CD14-positive monocyte (primary cell): ENCODE measurements around the gene CASQ1. TPM values are rescaled to one million over a fixed set of nuclear protein-coding genes. Genes with fewer than 3 reads are reported as not detected.
A peak's percentile ranks its signal among the peaks of the same experiment; 100 is the strongest.

Experiments
- DNase-seq, 3 donors: peaks; one replicate each; pipeline ENCODE4 v3.0.0-alpha.2; 2011 to 2022
- H2AFZ ChIP-seq: 2 replicates; pipeline ENCODE4 v1.6.0; 2012; ENCODE audit warnings: mild to moderate bottlenecking, low read depth, low read length, inconsistent platforms; ENCODE audit not compliant: insufficient read depth, poor library complexity, severe bottlenecking
- H3K27ac ChIP-seq, 2 donors: 1 replicate in 1 of 2; 2 replicates in 1 of 2; pipeline ENCODE4 v1.5.1; 2012 to 2013; ENCODE audit warnings: low read length in 2 of 2, control low read depth in 1 of 2, inconsistent platforms in 1 of 2, low read depth in 1 of 2, mild to moderate bottlenecking in 1 of 2
- H3K27me3 ChIP-seq, 2 donors: one replicate each; pipeline versions ENCODE4 v1.6.0 to v1.6.1; 2011 to 2013; ENCODE audit warnings: low read length in 2 of 2; ENCODE audit not compliant: control insufficient read depth in 2 of 2, insufficient read depth in 2 of 2
- H3K36me3 ChIP-seq, 2 donors: replicated peaks in 1 of 2; 1 replicate in 1 of 2; 2 replicates in 1 of 2; pipeline versions ENCODE4 v1.5.1 to v1.6.1; 2012 to 2013; ENCODE audit warnings: low read length in 2 of 2, control low read depth in 1 of 2, inconsistent platforms in 1 of 2, mild to moderate bottlenecking in 1 of 2; ENCODE audit not compliant: insufficient read depth in 2 of 2, control insufficient read depth in 1 of 2
- H3K4me1 ChIP-seq, 2 donors: 1 replicate in 1 of 2; 2 replicates in 1 of 2; pipeline versions ENCODE4 v1.5.1 to v1.6.1; 2012 to 2013; ENCODE audit warnings: low read length in 2 of 2, control low read depth in 1 of 2, inconsistent platforms in 1 of 2, mild to moderate bottlenecking in 1 of 2, moderate library complexity in 1 of 2; ENCODE audit not compliant: insufficient read depth in 2 of 2, control insufficient read depth in 1 of 2
- H3K4me2 ChIP-seq: replicated peaks from 2 replicates; pipeline ENCODE3; 2012; ENCODE audit warnings: low read length, moderate library complexity, mild to moderate bottlenecking; ENCODE audit not compliant: poor library complexity, severe bottlenecking; ENCODE audit errors: extremely low read depth
- H3K4me3 ChIP-seq, 3 experiments: fragments of 200-600 bp in 1 of 3; sonication (generic) in 1 of 3; replicated peaks in 1 of 3; 1 replicate in 2 of 3; 2 replicates in 1 of 3; pipeline ENCODE4 v1.5.1; 2011 to 2013; ENCODE audit warnings: low read length in 3 of 3, mild to moderate bottlenecking in 3 of 3, control low read depth in 2 of 3, low read depth in 2 of 3, inconsistent platforms in 1 of 3, moderate library complexity in 1 of 3
- H3K79me2 ChIP-seq: 2 replicates; pipeline ENCODE4 v1.6.0; 2012; ENCODE audit warnings: mild to moderate bottlenecking, control low read depth, inconsistent platforms, low read length, moderate library complexity; ENCODE audit not compliant: insufficient read depth
- H3K9ac ChIP-seq: 2 replicates; pipeline ENCODE4 v1.6.0; 2017; ENCODE audit warnings: low read length, mild to moderate bottlenecking; ENCODE audit not compliant: insufficient read depth, poor library complexity, severe bottlenecking
- H3K9me3 ChIP-seq, 2 donors: replicated peaks in 1 of 2; 1 replicate in 1 of 2; 2 replicates in 1 of 2; pipeline versions ENCODE4 v1.5.1 to v1.6.1; 2012 to 2013; ENCODE audit warnings: low read length in 2 of 2, control low read depth in 1 of 2; ENCODE audit not compliant: control insufficient read depth in 1 of 2, insufficient read depth in 1 of 2
- H4K20me1 ChIP-seq: 2 replicates; pipeline ENCODE4 v1.6.0; 2012; ENCODE audit warnings: mild to moderate bottlenecking, low read length, control low read depth, moderate library complexity; ENCODE audit not compliant: insufficient read depth
- H3K27ac Mint-ChIP-seq, 7 donors: one replicate each; pipeline ENCODE4 v1.8.0; 2020; ENCODE audit warnings: mild to moderate bottlenecking in 7 of 7, mixed read lengths in 7 of 7, moderate library complexity in 6 of 7, inconsistent platforms in 2 of 7
- H3K27me3 Mint-ChIP-seq, 3 donors: one replicate each; pipeline ENCODE4 v1.8.0; 2021 to 2022; ENCODE audit warnings: low read depth in 3 of 3, mild to moderate bottlenecking in 3 of 3, mixed read lengths in 3 of 3, moderate library complexity in 3 of 3, inconsistent platforms in 1 of 3
- H3K36me3 Mint-ChIP-seq, 2 donors: one replicate each; pipeline ENCODE4 v1.8.0; 2020; ENCODE audit warnings: mixed read lengths in 2 of 2, inconsistent platforms in 1 of 2, mild to moderate bottlenecking in 1 of 2
- H3K4me1 Mint-ChIP-seq: one replicate; pipeline ENCODE4 v1.8.0; 2020; ENCODE audit warnings: mild to moderate bottlenecking, mixed read lengths
- H3K4me3 Mint-ChIP-seq, 2 donors: one replicate each; pipeline ENCODE4 v1.8.0; 2020; ENCODE audit warnings: mild to moderate bottlenecking in 2 of 2, mixed read lengths in 2 of 2, moderate library complexity in 1 of 2
- H3K9me3 Mint-ChIP-seq, 7 donors: one replicate each; pipeline ENCODE4 v1.8.0; 2020 to 2022; ENCODE audit warnings: mixed read lengths in 7 of 7, mild to moderate bottlenecking in 6 of 7, moderate library complexity in 6 of 7, inconsistent platforms in 2 of 7
- CTCF ChIP-seq: fragments of 200-600 bp; IDR thresholded peaks from one replicate; pipeline ENCODE4 v1.8.0; 2022; ENCODE audit warnings: antibody characterized with exemption, mild to moderate bottlenecking
- WGBS: methylation state at CpG from one replicate; pipeline ENCODE4 v1.1.5; 2013; ENCODE audit warnings: missing lambda C conversion rate; ENCODE audit not compliant: insufficient coverage; 5-methylcytosine and 5-hydroxymethylcytosine counted together
- intact Hi-C, 2 donors: fragments of 100-400 bp; cut with micrococcal nuclease; formaldehyde crosslinking; loops; one replicate each; pipeline versions ENCODE4 v1.15.0 to v1.15.1; 2023
- polyA plus RNA-seq, 3 donors: library from polyadenylated mRNA; depleted of rRNA in 1 of 3; unstranded in 2 of 3; stranded (reverse) in 1 of 3; fragments of 300-500 nt in 2 of 3; fragments of >200 nt in 1 of 3; fragmentation: Illumina TruSeq in 2 of 3; gene quantifications; 1 replicate in 2 of 3; 2 replicates in 1 of 3; pipeline ENCODE4 v1.2.3, GENCODE V29; 2012 to 2021

Gene CASQ1
- polyA plus RNA-seq, 3 donors: 0.09 to 11.1 TPM; not detected in 1

GRCh38 chr1:160238408-160238807 lies 48.0 kb downstream of the CASQ1 start:
- intact Hi-C loops: no loop called here
- TF ChIP-seq CTCF: no peak
- Histone ChIP-seq H3K4me2 (no peak overlapping the region), H3K79me2 (peaks cover 5% of the 10 kb centered on the region), H3K9me3 (no peaks in the 10 kb centered on the region), H3K27me3 (no peaks in the 10 kb centered on the region), H3K9ac (no peak overlapping the region), H3K27ac (no peak overlapping the region), H3K4me1 (no peaks in the 10 kb centered on the region), H3K4me3 (no peak overlapping the region), H2AFZ (no peak overlapping the region), H3K36me3 (peaks cover 84 to 100% of the 10 kb centered on the region in 2 donors), H4K20me1 (peaks cover 15% of the 10 kb centered on the region)
- no peak for DNase-seq
- no peaks in the 10 kb centered on the region for H3K27me3 Mint-ChIP-seq
- no peaks in the 10 kb centered on the region for H3K9me3 Mint-ChIP-seq
- H3K4me1 Mint-ChIP-seq: no peaks in the 10 kb centered on the region
- peaks cover 82 to 94% of the 10 kb centered on the region in 2 donors for H3K36me3 Mint-ChIP-seq
- H3K27ac Mint-ChIP-seq: no peak overlapping the region
- no peak overlapping the region for H3K4me3 Mint-ChIP-seq
- 68% methylated on average over 2 of the region's 5 CpGs for WGBS

- peaks cover 7% of the 10 kb centered on the region for H3K79me2 ChIP-seq
- H3K27ac ChIP-seq: no peak overlapping the region
- H3K4me3 ChIP-seq: no peak overlapping the region
- WGBS: 99% methylated on average over 16 of the region's 24 CpGs
- Mint-ChIP-seq H3K36me3 (peaks cover 82 to 90% of the 10 kb centered on the region in 2 donors), H3K4me3 (no peak overlapping the region), H3K27me3 (no peaks in the 10 kb centered on the region), H3K4me1 (no peaks in the 10 kb centered on the region), H3K9me3 (no peaks in the 10 kb centered on the region), H3K27ac (peak overlapping the region in 2 of 7 donors; percentile 49 to 63)
- intact Hi-C loops: no loop called here
- H2AFZ ChIP-seq: no peak overlapping the region
- peaks cover 76 to 97% of the 10 kb centered on the region in 2 donors for H3K36me3 ChIP-seq
- H3K27me3 ChIP-seq: no peaks in the 10 kb centered on the region
- peaks cover 26% of the 10 kb centered on the region for H4K20me1 ChIP-seq
- H3K9me3 ChIP-seq: no peaks in the 10 kb centered on the region
- no peak overlapping the region for H3K4me2 ChIP-seq
- H3K4me1 ChIP-seq: no peaks in the 10 kb centered on the region
- DNase-seq: no peak
- no peak for TF ChIP-seq CTCF
- H3K9ac ChIP-seq: no peak overlapping the region
These were observed 49.4 kb downstream of the CASQ1 start for GRCh38 chr1:160239582-160240299.
